HG02885 (cell line): ENCODE results near the gene ZFP36L2.

Experiments used
- ATAC-seq: cut with Tn5 transposase; IDR thresholded peaks from one replicate; pipeline ENCODE4 v1.9.1; 2021; ENCODE audit warnings: mild to moderate bottlenecking; ENCODE audit not compliant: unreplicated experiment, poor library complexity

The ZFP36L2 gene, protein sequence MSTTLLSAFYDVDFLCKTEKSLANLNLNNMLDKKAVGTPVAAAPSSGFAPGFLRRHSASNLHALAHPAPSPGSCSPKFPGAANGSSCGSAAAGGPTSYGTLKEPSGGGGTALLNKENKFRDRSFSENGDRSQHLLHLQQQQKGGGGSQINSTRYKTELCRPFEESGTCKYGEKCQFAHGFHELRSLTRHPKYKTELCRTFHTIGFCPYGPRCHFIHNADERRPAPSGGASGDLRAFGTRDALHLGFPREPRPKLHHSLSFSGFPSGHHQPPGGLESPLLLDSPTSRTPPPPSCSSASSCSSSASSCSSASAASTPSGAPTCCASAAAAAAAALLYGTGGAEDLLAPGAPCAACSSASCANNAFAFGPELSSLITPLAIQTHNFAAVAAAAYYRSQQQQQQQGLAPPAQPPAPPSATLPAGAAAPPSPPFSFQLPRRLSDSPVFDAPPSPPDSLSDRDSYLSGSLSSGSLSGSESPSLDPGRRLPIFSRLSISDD

DNA sequence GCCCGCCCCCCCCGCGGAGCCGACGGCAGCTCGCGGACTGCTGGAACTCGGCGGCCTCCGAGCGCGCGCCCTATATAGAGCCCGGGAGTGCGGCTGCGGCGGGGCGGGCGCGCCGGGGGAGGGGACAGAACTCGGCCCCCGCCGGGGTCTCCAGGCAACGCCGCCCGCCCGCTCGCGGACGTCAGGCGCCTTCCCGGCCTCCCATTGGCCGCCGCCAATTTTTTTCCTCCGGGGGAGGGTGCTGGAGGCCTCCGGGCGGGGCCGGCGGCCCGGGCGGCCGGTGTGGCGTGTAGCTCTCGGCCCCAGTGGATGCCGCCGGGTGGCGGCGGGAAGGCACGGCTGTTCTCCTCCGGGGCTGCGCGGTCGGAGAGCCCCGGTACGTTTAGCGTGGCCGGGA, at the start of gene ZFP36L2:
Gene ZFP36L2, minus strand, starts transcription at position 49 of the 397 bp plus-strand sequence. CDS start 291 bp downstream, outside the sequence.
- peak; percentile 58 for ATAC-seq

DNA sequence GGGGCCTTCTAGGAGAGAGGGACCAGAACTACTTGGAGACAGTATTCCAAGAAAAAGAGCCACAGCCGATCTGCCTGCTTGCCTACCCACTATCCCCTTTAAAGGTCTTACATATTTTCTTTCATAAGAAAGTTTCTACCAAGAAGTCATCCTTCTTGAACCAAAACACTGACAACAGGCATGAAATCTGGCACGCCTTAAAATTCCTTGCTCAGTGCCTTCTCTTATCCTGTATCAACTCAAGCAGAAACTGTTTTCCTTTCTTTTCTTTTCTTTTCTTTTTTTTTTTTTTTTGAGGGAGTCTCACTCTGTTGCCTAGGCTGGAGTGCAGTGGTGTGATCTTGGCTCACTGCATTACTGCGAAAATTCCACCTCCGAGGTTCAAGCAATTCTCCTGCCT, 48.3 kb upstream of the ZFP36L2 start:
- ATAC-seq: no peak

DNA sequence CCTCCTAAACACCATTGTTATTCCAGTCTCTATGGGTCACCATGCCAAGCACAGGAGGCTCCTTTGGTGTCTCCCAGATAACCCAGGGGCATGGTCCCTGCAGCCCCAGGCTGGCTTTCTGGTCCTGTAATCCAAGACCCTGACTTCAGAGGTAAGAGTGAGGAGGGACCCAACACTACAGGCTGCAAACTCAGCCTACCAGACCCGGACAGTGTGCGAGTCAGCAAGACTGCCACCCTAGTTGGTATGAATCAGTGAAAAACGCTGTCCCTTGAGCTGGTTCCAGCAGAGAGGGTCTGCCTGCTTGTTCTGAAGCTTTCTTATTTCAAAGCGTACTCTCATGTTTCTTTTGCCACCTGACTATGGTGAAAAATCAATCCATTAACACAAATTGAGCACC, 47.6 kb upstream of the ZFP36L2 start:
- ATAC-seq: no peak

DNA sequence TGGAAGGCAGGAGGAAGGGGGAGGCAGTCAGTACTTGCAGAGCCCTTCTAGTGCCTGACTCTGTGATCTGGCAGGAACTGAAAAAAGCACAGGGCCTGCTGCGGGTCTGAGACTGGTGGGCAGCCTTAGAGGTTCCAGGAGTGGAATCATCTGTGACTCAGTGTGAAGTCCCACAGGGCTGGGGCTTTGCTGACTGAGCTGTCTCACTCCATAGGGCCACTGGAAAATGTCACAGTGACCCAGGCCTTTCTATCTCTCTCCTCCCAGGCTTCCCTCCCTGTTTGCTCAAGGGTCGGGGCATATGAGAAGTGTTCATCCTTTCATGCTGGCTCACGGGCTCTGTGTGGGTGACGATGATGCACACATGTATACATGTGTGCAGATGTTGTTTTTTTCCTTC, 47.1 kb upstream of the ZFP36L2 start:
- ATAC-seq: peak; percentile 83

DNA sequence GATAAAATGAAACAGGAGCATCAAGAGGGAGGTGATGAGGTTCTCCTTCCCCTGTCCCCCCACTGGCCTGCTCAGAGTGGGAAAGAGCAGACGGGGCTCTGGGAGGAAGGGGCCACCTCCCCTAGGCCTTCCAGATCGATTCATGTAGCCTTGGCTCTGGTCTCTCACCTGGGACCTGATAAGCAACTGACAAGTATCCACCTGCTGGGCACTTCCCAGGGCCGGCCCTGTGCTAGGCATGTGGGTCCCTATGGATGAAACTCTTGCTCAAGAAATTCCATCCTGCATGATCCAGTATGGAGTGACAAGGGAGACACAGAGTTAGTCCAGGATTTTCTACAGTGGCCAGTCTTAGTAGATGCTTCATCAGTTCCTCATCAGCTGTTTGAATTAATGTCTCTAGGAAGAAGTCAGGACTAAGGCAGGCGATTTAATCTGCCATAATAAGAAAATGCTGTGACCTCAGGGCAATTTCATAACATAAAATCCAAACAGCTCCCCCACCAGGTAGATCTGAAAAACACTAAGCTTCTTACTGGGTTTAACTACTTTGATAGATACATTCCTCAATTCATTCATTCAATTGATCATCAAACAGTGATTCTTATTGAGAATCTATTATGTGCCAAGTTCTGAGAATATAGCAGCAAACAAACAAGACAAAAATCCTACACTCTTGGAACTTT, 44.7 kb upstream of the ZFP36L2 start:
- no peak for ATAC-seq

DNA sequence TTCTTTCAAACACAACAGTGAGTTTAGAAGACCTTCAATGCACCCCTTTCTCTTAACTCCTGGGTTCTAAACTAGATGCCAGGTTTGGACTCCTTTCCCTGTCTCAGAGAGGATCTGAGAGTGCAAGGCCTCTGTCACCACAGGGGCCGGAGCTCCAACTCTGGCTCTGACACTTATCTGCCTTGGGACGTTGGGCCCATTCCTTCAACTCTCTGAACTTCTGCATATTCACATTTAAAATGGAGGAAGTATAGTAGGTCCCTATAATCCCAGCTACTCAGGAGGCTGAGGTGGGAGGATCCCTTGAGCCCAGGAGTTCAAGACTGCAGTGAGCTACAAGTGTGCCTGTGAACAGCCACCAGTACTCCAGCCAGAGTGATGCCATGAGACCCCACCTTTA, 44.1 kb upstream of the ZFP36L2 start:
- ATAC-seq: no peak

DNA sequence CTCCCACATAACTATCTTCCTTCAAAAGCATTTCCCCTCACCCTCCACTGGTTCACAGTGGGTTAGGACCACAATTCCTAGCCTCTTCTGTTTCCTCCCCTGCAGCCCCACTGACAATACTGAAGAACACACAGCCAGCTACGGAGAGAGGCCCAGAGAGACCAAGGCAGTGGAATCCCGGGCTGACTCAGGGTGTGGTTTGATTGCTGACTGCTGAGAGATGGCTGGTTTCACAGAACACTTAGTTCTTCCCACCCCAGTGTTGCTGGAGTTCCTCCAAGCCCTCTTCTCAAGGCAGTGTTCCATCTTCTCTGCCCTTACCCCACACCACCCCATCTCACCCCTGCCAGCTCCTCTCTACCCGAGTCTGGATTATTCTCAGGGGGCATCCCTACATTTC, 43.3 kb upstream of the ZFP36L2 start:
- ATAC-seq: no peak

DNA sequence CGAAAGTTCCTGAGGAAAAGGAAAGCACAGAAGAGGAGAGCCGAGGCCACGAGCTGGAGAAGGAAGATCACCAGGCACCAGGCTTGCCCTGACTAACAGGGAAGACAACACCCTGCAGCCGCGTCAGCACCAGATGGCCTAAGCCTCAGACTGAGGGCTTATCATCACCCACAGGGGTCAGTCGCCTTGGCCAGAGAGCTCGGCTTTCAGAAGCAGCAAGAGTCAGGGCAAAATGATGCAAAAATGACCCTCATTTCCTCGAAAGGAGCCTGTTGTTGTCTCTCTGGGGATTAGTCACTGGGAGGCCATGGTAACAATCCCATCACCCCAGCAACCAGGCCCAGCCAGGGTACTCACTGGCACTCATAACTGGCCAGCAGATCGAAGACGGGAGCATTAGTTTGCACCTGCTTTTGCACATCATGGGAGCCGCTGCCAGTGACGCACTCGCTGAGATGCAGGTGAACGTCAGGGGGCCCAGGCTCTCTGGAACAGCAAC, 42.7 kb upstream of the ZFP36L2 start:
- no peak for ATAC-seq

DNA sequence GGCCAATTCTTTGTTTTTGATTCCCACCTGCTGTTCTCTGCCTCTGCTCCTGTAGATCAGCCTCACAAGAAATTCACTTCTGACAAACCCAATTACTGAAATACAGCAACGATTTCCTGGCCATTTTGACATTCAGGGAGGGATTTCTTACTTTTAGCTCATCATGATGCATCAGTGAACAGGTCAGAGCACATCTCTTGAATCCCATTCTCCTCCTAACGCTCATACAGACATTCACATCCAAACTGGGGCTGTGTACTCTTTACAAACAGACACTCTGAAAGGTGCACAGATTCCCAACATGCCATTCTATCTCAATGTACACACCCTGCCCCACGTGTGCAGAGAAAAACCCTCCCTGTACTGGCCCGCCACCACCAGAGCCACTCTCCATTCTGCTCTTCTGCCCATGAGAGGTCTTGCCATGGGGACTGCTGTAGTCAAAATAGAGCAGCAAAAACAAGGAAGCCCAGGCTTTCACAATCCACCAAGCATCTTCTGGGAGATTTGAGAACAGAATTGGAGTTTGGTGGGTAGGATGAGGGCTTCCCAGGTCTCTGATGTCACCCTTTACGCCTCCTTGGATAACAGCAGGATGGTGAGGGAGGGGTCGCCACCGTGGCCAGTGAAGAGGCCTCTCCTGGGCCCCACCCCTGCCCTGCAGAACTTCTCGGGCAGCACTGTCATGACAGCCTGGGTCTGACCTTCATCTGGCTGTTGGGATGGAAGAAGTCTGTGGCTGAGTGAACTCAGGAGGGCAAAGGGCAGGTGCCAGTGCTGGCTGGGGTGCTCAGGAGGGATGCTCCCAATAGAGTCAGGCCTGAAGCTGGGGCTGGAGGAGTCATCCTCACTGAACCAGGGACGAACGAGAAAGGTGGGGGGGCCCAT, 41.9 kb upstream of the ZFP36L2 start:
- ATAC-seq: no peak

DNA sequence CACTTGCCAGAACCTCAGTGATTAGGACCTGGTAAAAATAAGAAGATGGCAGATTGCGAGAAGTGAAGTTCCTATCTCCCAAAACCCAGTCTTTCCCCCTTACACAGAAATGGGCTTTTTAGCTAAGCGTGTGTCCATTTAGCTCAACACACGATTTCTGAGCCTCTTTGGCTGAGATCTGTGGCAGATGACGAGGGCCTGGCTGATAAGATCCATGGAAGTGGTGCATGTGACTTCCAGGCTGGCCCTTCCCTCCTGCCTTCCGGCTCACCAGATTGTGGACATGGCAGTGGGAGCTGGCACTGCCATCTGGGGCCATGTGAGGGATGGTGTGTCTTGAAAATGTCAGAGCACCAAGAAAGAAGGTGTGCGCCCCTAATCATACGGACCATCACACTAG, 41.0 kb upstream of the ZFP36L2 start:
- ATAC-seq: no peak

DNA sequence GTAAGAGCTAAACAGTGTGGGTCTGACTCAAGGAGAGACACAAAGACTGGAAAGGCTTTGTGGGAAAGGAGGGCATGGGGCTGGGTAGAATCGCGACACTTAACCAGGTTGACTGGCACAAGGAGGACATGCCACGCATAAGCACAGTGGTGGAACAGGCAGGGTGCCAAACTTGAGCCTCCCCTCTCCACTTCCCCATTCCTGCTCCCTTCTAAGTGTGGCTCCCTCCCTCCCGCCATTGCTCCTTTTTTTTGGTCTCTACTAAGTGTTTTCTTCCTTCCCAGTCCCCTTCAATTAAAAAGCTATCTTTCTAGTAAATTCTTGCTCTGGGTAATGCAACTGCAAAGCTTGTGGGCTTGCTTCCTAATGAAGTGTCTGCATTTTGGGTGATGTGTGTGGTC, 40.3 kb upstream of the ZFP36L2 start:
- ATAC-seq: no peak

DNA sequence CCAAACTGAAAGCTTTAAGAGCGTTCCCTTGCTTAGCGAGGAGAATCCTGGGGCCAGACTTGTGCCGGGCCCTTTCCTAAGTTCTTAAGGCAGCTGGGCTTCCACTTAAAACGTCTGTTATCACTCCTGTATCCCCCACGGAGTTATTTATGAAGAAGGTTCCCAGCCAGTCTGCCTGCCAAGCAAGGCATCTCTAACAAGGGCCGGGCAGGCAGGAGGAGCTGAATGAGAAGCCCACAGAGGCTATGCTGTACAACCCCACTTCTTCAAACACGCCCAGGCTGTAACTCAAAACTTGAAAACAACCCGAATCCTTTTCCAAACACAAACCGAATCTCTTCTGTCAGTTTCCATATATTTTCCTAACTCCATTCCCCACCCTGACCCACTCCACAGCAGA, 39.0 kb upstream of the ZFP36L2 start:
- ATAC-seq: no peak

DNA sequence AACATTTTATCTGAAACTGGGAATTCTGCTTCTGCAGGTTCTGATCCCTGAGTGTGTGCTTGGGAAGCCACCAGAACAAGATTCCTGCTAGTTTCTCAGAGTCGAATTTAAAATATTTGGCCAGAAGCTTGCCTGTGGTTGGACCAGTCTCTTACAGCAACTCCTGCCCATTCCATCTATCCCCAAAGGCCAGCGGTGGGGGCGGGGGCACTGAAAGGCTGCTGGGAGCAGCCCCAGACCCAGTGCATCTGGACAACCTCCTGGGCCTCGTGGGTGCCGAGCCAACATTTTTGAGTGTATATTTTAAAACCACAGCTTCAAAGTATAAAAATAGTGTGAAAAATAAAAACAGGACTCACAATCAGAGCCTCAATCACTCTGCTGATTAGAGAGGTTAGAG, 38.6 kb upstream of the ZFP36L2 start:
- no peak for ATAC-seq

DNA sequence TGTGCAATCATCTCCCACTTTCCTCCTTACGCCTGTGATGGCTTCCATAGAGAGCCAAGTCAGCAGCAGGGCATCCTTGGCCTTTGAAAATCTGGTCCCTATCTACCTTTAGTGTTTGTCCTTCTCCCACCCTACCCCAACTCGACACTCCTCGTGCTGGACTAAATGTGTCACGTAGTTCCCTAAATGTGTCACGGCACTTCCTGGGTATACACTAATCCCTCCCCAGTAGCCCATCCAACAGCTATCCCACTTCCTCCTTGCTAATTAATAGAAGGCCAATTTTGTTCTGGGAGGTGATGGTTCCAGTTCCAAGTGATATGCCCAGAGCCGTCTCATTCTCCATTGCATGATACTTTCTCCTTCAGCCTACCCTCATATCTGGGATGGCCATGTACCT, 36.5 kb upstream of the ZFP36L2 start:
- no peak for ATAC-seq

DNA sequence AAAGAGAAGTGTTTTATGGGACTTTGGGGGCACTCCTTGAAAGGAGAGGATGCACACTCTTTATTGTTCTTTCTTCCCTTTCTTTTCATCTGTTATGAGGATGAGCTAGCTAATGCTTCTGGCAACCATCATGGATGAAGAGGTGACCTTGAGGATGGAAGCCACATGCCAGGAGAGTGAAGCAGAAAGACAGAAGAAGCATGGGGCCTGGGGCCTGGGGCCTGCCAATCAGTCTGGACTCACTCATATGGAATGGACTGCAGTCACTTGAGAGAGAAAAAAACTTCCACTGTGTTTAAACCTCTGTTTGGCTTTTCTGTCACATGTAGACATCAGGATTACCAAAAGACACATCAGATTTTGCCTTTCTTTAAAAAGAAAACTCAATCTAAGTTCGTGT, 35.8 kb upstream of the ZFP36L2 start:
- ATAC-seq: no peak

DNA sequence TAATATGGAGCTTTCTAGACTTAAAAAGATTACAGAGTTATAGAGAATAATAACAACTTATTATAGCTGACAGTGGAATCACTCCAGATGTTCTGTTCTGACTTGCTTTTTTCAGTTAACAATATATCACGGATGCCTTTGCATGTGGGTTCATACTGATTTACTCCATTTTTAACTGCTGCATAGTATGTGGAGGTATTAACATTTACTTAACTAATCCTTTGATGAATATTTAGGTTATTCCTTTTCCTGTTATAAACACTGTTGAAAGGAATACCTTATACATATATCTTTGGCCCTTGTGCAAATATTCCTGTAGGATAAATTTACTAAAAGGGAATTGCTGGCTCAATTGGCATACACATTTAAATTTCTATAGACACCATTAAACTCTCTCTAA, 33.1 kb upstream of the ZFP36L2 start:
- no peak for ATAC-seq

DNA sequence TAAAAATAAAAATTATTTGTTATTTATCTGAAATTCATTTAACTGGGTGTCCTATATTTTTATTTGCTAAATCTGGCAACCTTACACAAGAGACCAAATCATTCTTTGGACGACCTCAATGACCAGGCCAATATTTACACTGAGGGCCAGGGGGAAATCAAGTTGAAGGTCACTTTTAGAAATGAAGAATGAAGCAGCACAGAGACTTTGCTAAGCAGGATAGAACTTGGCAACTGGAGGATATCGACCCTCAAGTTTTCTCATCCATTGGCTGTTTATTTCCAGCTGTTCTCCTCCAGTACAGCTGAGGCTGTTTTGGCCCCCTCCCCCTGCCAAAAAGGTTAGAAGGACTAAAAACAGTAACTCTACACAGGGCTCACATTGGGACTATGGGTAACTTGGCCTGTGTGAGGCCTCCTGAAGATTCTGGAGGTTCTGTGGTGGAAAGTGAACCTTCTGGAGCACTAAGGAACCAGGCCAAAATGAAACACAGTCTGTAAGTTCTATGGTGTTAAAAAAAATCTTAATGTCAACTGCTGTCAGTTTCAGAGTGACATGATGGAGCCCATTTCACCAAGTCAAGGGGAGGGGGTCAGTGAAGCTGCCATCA, 32.2 kb upstream of the ZFP36L2 start:
- no peak for ATAC-seq

DNA sequence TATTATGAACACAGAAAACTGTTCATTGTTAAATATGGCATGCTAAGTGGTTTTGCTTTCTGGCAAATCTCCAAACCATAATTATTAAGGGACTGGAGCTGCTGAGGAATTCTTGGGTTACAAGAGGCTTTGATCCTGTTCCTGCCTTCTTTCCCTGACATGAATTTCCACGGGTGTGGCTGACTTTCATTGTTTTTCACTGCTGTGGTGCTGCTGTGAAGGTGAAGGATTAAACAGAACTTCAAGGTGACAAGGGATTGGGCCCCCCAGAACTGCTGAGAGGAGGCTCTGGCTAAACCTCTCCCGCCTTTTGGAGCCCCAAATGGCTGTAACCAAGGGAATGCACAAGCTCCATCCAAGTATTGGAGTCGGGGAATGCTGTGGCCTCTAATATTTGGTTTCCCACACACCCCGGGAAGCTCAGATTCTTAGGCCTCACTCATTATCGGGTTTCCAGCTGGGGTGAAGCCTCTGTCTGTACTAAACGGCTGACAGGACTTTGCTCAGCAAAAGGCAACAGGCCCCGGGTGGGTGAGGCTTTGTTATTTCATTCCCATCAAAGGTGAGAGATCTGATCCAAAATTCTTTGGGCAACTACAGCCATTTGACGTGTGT, 29.0 kb upstream of the ZFP36L2 start:
- ATAC-seq: no peak

DNA sequence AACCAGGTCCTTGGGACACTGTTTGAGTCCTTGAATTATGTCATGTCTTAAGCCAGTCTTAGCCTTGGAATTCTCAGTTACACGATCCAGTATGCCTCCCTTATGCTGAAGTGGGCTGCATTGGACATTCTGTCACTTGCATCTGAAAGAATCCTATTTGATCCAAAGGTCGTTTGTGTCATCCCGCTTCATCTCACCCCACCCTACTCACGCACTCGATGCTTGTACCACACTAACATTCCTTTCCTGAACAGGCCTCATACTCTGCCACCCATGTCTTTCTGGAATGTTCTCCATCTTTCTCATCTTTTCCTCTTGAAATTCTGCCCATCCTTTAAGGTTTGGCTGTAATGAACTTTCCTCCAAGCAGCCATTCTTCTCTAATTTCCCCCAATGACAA, 27.9 kb upstream of the ZFP36L2 start:
- no peak for ATAC-seq
